Stimulated activated CD8-positive, alpha-beta memory T cell treated with anti-CD3 and anti-CD28 coated beads, Interleukin-15, amount 100 ng/mL, for 24 hours (primary cell): Measurements from ENCODE around the gene CYB561D1.

Source experiments
- DNase-seq: peaks from one replicate; pipeline ENCODE4 v3.0.0-alpha.2; 2020; ENCODE audit warnings: low read depth

Gene CYB561D1

DNA sequence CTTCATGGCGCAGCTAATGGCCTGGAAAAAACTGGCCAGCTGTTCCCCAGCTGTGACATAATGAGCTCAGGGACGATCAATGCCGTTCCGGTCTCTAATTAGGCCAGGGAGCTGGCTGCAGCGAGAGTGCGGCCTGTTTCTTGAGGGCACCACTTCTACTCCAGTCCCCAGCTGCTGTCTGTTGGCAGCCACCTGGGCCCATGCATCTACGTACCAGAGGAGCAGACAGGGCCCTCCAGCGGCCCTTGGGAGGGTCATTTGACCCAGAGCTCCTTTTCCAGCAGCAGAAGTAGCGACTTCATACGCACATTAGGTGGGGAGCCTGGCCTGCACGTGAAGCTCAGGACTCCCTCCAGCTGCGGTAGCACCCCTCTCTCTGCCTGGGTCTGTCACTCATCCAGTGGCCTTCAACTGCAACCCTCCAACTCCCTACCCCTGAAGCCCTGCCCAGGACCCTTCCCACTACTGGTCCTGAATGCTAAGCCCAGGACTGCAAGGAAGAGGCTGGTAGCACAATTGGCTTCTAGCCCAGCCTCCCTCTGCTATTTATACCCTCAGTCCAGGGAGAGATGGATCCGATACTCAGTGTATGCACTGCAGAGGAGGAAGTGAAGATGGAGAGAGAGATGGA, 36.7 kb downstream of the CYB561D1 start:
- no peak for DNase-seq

DNA sequence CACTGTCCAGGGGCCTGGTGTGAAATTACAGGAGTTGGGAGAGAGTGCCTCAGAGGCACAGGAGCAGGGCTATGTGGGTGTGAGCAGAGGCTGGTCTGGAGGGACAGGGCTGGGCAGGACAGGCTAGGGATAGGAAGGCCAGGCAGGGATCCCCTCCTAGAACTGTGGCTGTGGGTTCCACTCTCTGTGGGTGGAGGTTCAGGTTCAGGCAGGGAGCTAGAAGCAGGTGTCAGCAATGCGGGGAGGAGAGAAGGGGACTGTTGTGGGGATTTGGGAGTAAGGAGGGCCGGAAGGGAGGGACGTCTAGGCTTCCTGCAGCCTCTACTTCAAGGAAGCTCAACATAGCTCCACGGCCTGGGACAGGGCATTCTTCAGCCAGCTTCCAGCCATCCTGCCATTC, 37.5 kb downstream of the CYB561D1 start:
- DNase-seq = no peak

DNA sequence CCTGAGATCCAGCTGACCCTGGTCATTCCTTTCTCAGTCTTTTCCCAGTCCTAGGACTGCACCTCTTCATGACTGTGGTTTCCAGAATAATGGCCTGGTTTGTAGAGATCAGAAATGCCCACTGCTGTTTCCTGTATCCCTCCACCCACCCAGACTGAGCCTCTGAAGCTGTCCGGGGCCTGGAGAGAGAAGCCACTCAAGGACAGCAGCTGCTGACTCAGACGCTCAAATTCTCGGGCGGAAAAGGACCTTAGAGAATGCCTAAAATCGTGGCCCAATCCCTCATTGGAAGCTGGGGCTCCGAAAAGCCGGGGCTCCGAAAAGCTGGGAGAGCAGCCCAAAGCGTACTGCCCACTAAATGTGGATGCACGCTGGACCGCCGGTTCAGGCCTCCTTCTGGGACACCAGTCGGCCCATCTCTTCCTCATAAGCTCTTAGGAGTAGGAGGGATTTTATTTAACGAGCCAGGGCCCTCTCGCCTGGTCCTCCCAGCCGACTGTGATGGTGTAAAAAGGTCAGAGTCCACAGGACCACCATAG, 38.0 kb downstream of the CYB561D1 start:
- DNase-seq = no peak

DNA sequence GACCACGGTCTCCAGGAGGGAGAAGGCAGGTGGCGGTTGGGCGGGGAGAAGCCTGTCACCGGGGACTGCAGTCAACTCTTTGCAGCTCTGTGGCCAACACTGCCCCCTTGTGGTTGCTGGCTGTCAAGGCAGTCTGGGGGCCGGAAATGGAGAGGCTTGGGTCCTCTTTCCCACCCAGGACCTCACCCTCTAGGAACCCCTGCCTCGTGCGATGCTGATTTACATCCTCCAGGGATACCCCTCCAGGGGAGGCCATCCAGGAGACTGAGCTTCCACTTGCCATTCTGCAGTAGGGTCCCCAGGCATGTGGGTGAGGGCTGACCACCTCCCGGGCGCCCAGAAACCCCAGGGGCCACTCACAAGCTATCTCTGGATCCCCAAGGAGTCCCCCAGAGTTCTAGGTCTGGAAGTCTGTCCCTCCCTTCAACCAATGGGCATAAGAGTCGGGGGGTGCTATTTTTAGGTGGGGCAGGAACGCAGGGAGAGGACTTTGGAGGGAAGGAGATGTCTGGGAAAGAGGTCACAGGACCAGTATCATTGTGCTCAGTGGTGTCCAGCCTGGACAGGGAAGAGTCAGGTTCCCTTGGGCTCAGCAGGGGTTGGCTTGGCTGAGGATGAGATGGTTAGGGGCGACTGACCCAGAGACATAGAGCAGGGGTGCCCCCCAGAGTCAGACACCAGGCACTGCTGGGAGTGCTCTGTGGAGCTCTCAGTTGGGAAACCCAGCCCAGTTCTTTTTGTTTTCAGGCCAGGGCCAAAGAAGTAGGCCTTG, 38.7 kb downstream of the CYB561D1 start:
- DNase-seq = peak; percentile 89

DNA sequence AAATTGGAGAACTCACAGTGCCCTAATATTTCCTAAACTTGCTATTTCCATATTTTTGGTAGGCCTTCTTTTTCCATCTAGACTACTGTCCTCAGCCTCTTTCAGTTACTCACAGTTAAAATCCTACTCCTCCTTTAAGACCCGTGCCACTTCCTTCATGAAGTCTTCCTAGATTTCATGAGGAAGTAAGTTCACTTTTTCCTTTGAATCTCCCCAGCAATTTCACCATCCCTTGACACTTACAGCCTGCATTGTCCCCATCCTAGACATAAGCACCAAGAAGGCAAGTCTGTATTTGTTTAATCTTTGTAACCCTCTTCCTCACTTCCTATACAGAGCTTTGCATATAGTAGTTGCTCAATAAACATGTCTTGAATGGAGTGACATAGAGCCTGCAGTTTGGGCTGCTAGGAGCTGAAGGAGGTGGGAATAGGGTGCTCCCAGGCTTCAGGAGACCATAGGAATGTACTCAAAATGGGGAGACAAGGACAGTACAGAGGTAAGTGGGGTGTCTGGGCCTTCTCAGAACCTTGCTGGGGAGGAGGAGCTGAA, 40.5 kb downstream of the CYB561D1 start:
- DNase-seq = no peak

DNA sequence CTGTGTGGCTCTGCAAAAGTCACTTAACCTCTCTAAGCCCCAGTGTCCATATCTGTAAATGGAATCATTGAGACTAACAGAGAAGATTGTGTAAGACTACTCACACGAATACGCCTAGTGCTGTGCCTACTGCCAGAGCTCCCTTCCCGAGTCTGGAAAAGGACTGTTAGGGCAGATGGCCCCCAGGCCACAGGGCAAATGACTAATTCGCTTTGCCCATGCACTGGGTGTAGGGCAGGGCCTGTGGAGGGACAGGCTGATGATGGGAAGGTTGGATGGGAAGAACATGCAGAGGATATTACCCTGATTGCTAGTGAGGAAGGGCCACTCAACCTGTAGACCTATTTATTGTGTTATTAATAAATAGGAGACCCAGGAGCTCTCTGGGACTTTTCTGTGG, 41.6 kb downstream of the CYB561D1 start:
- DNase-seq = no peak

DNA sequence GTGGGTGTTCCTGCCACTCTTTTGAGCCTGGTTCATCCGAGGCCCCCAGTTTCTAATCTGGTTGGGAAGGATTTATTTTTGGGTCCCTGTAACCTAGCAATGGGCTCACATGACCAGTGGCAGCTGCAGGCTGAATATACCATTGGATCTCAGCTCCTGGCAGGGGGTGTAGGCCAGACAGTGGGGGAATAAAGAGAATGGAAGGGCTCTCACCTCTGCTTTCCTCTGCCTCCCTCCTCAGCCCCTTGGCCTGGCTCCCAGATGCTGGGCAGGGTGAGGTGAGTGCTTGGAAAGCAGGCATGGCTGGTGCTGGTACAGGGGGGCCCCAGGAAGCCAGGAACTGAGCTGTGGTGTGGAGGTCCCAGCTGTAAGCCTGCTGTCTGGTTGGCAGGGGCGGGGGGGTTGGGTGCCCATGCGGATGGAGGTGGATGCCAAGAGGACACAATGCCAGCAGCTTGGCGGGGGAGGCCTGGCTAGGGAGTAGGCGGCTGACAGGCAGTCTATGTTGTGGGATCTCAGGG, 42.1 kb downstream of the CYB561D1 start:
- DNase-seq = no peak

DNA sequence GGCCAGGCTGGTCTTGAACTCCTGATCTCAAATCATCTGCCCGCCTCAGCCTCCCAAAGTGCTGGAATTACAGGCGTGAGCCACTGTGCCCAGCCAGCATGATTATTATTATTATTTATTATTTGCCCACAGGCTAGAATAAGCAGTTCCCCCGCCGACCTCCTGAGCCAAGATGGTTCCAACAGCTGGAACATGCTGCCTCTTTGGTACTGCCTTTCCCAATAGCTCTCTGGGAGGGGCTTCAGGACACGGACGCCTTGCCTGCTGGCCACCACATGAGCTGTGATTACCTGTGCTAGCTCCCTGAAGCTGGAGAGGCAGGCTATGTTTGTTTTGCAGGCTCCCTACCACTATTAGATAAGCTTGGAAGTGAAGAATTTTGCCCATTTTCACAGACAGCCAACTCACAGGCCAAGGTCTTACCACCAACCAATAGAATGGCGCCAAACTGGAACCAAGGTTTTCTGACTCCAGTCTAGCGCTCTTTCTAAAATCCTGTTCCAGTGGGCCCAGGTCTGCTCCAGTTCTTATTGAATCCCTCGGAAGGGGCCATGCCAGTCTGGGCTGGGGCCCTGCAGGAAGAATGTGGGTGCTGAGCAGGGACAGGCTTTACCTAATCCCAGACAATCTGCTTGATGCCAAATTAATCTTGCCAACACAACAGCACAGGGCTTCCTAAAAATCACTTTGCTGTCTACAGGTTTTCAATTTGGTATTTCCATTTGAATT, 43.7 kb downstream of the CYB561D1 start:
- no peak for DNase-seq

DNA sequence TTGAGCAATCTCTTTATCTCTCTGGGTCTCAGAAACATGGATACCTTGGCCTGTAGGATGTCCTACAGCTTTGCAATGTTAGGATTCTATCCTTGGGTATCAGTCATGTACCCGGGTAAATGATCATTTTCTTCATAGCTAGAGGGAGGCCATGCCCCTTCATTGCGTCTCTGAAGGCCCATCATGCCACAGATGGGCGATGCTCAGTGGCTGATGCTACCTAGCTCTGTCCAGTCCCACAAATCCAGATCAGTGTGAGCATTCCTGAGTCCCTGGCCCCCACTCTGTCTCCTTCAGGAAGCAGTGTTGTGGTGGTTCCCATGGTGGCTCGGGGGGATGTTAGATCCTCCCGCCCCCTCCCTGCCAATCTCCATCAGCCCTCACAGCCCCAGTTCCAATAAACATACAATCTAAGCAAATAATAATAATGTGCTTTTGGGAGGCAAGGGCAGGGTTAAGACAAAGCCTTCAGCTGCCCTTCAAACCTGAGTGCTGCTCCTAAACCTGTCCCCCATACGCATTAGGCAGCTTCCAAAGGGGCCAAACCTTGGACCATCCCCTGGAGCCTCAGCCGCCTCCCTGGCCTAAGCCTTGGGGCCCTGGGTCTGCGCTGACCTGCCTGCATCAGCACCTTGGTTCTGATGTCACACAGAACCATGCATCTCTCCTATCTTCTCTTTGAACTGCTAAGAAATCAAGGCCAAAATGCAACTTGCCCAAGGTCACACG, 45.1 kb downstream of the CYB561D1 start:
- no peak for DNase-seq

DNA sequence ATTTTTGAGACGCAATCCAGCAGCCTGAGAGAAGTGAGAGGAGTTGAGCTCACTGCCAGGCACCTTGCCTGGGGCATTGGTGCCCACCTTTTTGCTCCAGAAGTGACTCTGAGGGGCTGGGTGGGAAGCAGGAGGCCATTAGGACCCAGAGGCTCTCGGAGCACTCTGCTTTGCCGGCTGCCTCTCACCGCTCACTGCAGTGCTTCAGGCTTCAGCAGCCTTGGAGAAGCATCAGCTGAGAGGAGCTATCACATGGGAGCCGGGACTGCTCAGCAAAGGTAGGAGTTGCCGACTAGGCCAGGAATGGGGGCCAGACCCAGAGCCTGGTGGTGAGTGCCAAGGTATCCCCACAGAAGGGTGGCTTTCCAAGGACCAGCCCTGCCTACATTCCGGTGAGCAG, 45.8 kb downstream of the CYB561D1 start, which contains the start of gene GPR61:
GPR61 (plus strand) TSS at position 197 of the 400 bp plus-strand sequence. CDS start 3,151 bp downstream, outside the sequence.
- no peak for DNase-seq

DNA sequence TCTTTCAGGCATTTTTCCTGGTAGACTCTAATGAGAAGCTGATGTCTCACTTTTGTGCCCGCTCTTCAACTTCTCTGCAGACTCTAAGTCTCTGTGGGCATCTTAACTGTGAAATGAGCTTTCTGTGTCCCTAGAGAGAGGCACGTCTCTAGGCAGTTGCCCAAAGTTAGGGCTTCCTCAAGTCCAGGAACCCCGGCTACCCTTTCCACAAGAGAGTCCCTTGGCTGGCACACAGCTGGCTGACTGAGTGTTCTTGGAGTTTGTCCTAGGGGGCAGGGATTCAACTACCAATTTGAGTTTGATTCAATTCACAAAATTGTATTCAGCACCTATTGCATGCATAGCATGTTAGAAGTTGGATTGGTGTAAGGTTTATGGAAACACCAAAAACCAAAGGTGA, 47.2 kb downstream of the CYB561D1 start:
- DNase-seq = no peak

DNA sequence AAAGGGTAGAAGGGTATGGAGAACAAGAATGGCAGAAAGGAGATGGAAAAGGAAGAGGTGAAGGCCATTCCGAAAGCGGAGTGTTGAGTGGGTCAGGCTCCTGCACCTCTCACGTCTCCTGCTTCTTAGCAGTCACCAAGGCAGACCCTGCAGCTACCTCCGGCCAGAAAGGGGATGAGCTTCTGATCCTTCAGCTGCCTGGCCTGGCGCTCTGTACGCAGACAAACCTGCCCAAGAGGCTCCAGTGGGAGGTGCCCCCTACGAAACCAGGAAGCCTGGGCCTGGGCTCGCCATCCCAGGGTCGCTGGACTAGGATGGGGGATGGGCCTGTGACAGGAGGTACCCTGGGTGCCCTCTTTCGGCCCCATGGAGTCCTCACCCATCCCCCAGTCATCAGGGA, 48.8 kb downstream of the CYB561D1 start:
- no peak for DNase-seq

DNA sequence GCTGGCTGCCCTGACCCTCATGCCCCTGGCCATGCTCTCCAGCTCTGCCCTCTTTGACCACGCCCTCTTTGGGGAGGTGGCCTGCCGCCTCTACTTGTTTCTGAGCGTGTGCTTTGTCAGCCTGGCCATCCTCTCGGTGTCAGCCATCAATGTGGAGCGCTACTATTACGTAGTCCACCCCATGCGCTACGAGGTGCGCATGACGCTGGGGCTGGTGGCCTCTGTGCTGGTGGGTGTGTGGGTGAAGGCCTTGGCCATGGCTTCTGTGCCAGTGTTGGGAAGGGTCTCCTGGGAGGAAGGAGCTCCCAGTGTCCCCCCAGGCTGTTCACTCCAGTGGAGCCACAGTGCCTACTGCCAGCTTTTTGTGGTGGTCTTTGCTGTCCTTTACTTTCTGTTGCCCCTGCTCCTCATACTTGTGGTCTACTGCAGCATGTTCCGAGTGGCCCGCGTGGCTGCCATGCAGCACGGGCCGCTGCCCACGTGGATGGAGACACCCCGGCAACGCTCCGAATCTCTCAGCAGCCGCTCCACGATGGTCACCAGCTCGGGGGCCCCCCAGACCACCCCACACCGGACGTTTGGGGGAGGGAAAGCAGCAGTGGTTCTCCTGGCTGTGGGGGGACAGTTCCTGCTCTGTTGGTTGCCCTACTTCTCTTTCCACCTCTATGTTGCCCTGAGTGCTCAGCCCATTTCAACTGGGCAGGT, 49.5 kb downstream of the CYB561D1 start:
- no peak for DNase-seq

DNA sequence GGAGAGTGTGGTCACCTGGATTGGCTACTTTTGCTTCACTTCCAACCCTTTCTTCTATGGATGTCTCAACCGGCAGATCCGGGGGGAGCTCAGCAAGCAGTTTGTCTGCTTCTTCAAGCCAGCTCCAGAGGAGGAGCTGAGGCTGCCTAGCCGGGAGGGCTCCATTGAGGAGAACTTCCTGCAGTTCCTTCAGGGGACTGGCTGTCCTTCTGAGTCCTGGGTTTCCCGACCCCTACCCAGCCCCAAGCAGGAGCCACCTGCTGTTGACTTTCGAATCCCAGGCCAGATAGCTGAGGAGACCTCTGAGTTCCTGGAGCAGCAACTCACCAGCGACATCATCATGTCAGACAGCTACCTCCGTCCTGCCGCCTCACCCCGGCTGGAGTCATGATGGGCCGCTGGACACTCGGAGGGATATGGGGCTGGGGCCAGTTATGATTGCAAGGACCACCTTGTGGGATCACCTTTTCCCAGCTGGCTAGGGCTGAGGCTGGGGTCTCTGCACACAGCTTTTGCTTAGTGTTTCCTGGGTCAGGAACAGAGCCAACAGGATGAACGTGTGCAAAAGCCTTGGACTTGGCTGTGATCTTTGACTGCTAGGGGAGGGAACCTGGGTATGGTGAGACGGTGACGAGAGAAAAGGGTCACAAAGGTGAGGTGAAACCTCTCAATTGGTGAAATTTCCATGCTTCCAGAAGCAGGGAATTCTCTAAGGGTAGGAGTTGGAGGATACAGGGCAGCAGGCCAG, 50.3 kb downstream of the CYB561D1 start:
- no peak for DNase-seq

DNA sequence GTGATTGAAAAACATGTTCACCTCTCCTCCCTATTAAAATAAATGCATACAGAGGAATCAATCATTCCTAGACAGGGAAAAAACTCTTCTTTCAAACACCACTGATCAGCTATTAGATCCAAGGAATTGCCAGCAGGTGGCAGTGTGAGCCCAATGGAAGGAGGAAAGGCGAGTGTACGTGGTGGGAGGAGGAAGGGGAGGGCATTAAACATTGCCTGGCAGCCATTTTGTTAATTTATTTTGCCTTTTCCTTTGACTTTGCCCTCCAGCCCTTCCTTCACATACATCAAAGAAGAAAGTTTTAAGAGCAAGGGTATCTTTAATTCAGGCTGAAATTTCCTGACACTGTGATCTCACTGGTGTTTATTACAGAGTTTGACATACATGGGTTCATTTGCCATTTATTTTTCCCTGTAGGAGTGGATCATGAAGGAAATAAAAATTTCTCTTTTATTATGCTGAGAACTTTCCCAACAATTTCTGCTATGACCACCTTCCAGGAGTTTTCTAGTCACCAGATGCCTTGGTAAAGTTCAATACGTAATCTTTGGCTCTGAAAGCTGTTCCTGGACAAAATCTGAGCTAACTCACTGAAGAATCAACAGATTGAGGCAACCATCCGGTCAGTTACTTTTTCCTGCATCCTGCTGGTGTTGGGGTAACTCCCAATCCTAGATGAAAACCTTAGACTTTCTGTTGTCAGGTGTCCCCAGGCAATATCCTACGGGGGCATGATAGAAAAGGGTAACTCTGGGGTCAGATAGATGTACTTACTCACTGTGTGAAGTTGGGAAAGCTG, 52.6 kb downstream of the CYB561D1 start:
- peak; percentile 65 for DNase-seq

DNA sequence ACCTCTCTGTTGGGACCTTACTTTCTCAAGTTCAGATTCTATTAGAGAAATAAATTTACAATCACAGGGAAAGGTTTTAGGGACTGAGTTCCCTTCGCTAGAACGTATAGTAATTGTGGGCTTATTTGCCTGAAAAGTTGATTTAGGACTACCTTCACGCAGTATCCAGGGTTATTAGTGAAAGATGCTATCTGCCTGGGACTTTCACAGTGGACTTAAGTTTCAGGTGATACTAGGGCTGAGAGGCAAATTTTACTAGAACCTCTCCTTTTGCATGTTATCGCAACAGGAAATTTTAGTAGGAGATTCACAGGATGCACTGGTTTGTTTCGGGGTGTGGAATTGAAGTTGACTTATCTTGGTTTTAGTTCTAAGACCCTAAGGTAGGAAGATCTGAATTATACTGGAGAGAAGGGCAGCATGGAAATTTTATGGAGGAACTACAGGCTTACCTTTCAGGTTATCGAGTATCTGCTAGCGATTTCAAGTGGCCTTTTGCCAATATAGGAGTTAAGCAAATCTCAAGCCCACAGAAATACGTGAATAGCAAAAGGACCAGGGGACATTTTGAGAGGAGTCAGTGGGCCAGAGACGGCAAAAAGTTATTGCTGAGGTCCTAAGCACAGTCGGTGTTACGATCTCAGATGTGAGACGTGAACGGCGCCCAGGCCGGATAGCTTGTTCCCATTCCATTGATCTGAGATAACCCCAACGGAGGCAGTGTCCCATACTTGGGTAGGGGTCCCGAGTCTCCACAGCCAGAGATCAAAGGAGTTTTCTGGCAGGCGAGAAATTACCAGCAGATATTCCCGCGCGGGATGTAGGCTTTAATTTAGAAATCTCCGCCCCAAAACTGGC, 53.8 kb downstream of the CYB561D1 start:
- DNase-seq = no peak

DNA sequence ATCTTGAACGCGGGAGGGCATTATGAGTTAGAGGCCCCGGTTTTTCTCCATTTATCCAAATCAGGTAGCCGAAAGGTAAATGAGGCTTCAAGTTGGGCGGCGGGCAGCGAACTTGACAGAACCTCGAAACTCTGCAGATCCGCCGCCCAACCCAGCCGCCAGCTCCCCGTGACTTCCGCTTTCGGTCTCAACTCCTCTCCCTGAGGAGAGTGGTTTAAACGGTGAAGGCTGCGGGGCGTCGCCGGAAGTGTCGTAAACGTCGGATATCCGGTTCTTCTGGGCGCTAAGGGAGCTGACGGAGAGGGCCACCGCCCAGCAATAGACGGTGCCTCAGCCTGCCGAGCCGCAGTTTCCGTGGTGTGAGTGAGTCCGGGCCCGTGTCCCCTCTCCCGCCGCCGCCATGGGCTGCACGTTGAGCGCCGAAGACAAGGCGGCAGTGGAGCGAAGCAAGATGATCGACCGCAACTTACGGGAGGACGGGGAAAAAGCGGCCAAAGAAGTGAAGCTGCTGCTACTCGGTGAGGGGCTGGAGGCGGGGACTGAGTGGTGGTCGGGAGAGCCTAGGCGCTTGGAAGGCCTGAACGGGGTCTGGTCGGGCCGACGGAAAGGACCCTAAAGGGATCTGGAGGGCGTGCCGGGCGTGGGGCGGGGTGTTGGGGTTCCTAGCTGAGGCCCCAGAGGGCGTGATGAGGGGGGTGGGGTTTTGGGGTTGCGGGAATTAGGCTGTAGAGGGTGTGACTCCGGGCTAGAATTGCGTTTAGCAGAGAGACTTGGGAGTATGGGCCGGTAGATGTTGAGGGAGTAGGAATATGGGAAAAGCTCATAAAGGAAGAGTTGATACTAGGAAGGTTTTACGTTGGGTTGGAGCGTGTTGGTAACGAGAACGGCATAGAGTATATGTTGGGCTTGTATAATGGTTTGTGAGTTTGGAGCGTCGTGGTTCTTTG, 54.7 kb downstream of the CYB561D1 start, which contains the start of gene GNAI3:
GNAI3 (plus strand) TSS at position 295 of the 947 bp plus-strand sequence; CDS start at position 401, 106 bp downstream.
- peak; percentile 87 for DNase-seq
